HepG2 (cell line): ENCODE data around the gene ATP9A. TPM values are rescaled to one million over a fixed set of nuclear protein-coding genes. Genes with fewer than 3 reads are reported as not detected.

ENCODE experiments used
- EP300 ChIP-seq, 3 experiments: sonication (generic) in 1 of 3; formaldehyde crosslinking in 1 of 3; IDR thresholded peaks; 2 replicates each; pipeline versions ENCODE4 v1.5.1 to v1.6.1; 2011 to 2020; ENCODE audit warnings: low read depth in 2 of 3, low read length in 2 of 3, borderline replicate concordance in 1 of 3, improper control_type of control experiment in 1 of 3, mild to moderate bottlenecking in 1 of 3, missing genetic modification reagents in 1 of 3, moderate library complexity in 1 of 3
- HCFC1 ChIP-seq: fragments of 150-350 bp; IDR thresholded peaks from 2 replicates; pipeline ENCODE4 v1.6.1; 2014; ENCODE audit warnings: low read depth, low read length
- HHEX ChIP-seq: IDR thresholded peaks from 2 replicates; pipeline ENCODE4 v1.6.1; 2016; ENCODE audit warnings: control low read depth
- HOMEZ ChIP-seq: IDR thresholded peaks from 2 replicates; pipeline ENCODE4 v1.6.1; 2016; ENCODE audit warnings: low read depth
- IRX3 ChIP-seq: sonication (generic); formaldehyde crosslinking; IDR thresholded peaks from 2 replicates; pipeline ENCODE4 v1.8.1; 2023; ENCODE audit warnings: mild to moderate bottlenecking, low read depth, missing genetic modification reagents, borderline replicate concordance
- KDM1A ChIP-seq: IDR thresholded peaks from 2 replicates; pipeline ENCODE4 v1.6.1; 2016; ENCODE audit warnings: missing compliant biosample characterization
- MYNN ChIP-seq: sonication (generic); formaldehyde crosslinking; IDR thresholded peaks from 2 replicates; pipeline ENCODE4 v1.4.0; 2020; ENCODE audit warnings: mild to moderate bottlenecking, low read depth, missing genetic modification reagents
- PRMT3 ChIP-seq: sonication (generic); formaldehyde crosslinking; IDR thresholded peaks from 2 replicates; pipeline ENCODE4 v1.8.1; 2022; ENCODE audit warnings: low read depth, mild to moderate bottlenecking, moderate library complexity, missing genetic modification reagents, borderline replicate concordance
- SOX6 ChIP-seq, 2 experiments: fragments of 450-650 bp in 1 of 2; sonication (generic) in 1 of 2; formaldehyde crosslinking in 1 of 2; IDR thresholded peaks; 2 replicates each; pipeline versions ENCODE4 v1.4.0 to v1.6.1; 2017 to 2020; ENCODE audit warnings: antibody characterized with exemption in 1 of 2, mild to moderate bottlenecking in 1 of 2, missing genetic modification reagents in 1 of 2
- SP4 ChIP-seq: sonication (generic); formaldehyde crosslinking; IDR thresholded peaks from 2 replicates; pipeline ENCODE4 v1.8.1; 2023; ENCODE audit warnings: mild to moderate bottlenecking, missing genetic modification reagents
- ZBTB37 ChIP-seq: sonication (generic); formaldehyde crosslinking; IDR thresholded peaks from 2 replicates; pipeline ENCODE4 v1.4.0; 2020; ENCODE audit warnings: mild to moderate bottlenecking, missing genetic modification reagents
- ZGPAT ChIP-seq: IDR thresholded peaks from 2 replicates; pipeline ENCODE4 v1.6.1; 2016; ENCODE audit warnings: mild to moderate bottlenecking
- ZHX1 ChIP-seq: sonication (generic); formaldehyde crosslinking; IDR thresholded peaks from 2 replicates; pipeline ENCODE4 v1.8.1; 2022; ENCODE audit warnings: low read depth, mild to moderate bottlenecking, missing genetic modification reagents
- ZMYM2 ChIP-seq: sonication (generic); formaldehyde crosslinking; IDR thresholded peaks from 2 replicates; pipeline ENCODE4 v1.8.0; 2022; ENCODE audit warnings: mild to moderate bottlenecking, missing genetic modification reagents
- ZNF138 ChIP-seq: sonication (generic); formaldehyde crosslinking; IDR thresholded peaks from 2 replicates; pipeline ENCODE4 v1.5.0; 2020; ENCODE audit warnings: mild to moderate bottlenecking, low read depth, missing genetic modification reagents
- ZNF143 ChIP-seq: sonication (generic); formaldehyde crosslinking; IDR thresholded peaks from 2 replicates; pipeline ENCODE4 v1.4.0; 2020; ENCODE audit warnings: missing genetic modification reagents
- ZNF441 ChIP-seq: sonication (generic); formaldehyde crosslinking; IDR thresholded peaks from 2 replicates; pipeline ENCODE4 v1.7.0; 2021; ENCODE audit warnings: missing genetic modification reagents, borderline replicate concordance
- polyA plus RNA-seq, 8 experiments: library from polyadenylated mRNA; depleted of rRNA in 3 of 8; stranded (reverse) in 7 of 8; unstranded in 1 of 8; fragments of >200 nt; fragmentation: Illumina TruSeq in 4 of 8; extraction: Trizol in 4 of 8; gene quantifications; 2 replicates each; pipeline versions ENCODE4 v1.2.1 to v1.2.3, GENCODE V29; 2011 to 2016; ENCODE audit warnings: low read depth in 4 of 8, missing spikeins in 1 of 8, mixed read lengths in 1 of 8; ENCODE audit not compliant: insufficient read depth in 1 of 8
- total RNA-seq, 5 experiments: library from RNA; depleted of rRNA; stranded (reverse); fragments of >200 nt; fragmentation: Illumina TruSeq; extraction: Trizol; gene quantifications; 2 replicates each; pipeline ENCODE4 v1.2.3, GENCODE V29; 2016; ENCODE audit warnings: low read depth in 1 of 5
- TF ChIP-seq, protein P1 (sequence below): sonication (generic); formaldehyde crosslinking; IDR thresholded peaks from 2 replicates; pipeline ENCODE4 v1.4.0; 2020; ENCODE audit warnings: missing genetic modification reagents
- TF ChIP-seq, protein P2 (sequence below): IDR thresholded peaks from 2 replicates; pipeline ENCODE4 v1.6.1; 2016; ENCODE audit warnings: mild to moderate bottlenecking, missing biosample characterization, missing genetic modification reagents

ATP9A gene
- total and polyA plus RNA-seq, 2 of the 13 experiments (the other 11 are each of a cell fraction or from before 2014, with no cell fraction given): 11.8 to 18.5 TPM

DNA sequence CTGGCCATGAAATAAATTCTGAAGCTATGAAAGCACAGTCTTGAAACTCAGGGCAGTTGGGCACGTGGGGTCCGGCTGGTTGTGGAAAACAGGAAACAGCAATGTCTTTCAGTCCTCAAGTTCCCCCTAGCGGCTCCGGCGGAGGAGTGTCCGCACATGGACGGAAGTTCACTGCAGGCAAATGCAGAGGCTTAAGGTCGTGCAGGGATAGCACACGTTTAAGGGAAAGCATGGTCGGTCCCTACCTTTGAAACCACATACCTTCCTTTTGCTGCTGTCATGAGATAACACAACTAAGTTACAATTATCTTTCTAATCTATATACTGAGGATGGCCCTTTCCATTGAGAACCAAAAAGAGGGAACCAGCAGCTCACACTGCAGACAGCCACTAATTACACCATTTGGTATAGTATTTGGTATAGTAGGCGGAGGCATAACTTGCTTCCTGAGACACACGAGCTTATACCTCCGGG is 173.1 kb downstream of the ATP9A start (continued):
- TF ChIP-seq ZNF138 (CRISPR knock-in tag): 0 out of 2 replicates have a peak, but pooled peaks have one; percentile 72
- no peak for TF ChIP-seq SP4 (CRISPR knock-in tag)
- TF ChIP-seq ZNF143 (CRISPR knock-in tag): 0 out of 2 replicates have a peak, but pooled peaks have one; percentile 8
- peak; percentile 67 for TF ChIP-seq HOMEZ (CRISPR knock-in tag)
- TF ChIP-seq ZMYM2 (CRISPR knock-in tag): peak; percentile 73; the same call in 1 of the 2 replicates
- TF ChIP-seq, protein P1, sequence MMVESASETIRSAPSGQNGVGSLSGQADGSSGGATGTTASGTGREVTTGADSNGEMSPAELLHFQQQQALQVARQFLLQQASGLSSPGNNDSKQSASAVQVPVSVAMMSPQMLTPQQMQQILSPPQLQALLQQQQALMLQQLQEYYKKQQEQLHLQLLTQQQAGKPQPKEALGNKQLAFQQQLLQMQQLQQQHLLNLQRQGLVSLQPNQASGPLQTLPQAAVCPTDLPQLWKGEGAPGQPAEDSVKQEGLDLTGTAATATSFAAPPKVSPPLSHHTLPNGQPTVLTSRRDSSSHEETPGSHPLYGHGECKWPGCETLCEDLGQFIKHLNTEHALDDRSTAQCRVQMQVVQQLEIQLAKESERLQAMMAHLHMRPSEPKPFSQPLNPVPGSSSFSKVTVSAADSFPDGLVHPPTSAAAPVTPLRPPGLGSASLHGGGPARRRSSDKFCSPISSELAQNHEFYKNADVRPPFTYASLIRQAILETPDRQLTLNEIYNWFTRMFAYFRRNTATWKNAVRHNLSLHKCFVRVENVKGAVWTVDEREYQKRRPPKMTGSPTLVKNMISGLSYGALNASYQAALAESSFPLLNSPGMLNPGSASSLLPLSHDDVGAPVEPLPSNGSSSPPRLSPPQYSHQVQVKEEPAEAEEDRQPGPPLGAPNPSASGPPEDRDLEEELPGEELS: peak; percentile 63; the same call in 1 of the 2 replicates
- TF ChIP-seq, protein P2, sequence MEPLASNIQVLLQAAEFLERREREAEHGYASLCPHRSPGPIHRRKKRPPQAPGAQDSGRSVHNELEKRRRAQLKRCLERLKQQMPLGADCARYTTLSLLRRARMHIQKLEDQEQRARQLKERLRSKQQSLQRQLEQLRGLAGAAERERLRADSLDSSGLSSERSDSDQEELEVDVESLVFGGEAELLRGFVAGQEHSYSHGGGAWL (CRISPR knock-in tag): peak; percentile 61; the same call in 1 of the 2 replicates
- no peak for TF ChIP-seq SOX6 (IDR thresholded peaks at IDR 0.05)
- TF ChIP-seq SOX6 (CRISPR knock-in tag; IDR thresholded peaks at IDR 0.05): peak; percentile 47
- TF ChIP-seq ZNF441 (CRISPR knock-in tag): 0 out of 2 replicates have a peak, but pooled peaks have one; percentile 55
- peak; percentile 56; the same call in 1 of the 2 replicates for TF ChIP-seq ZGPAT (CRISPR knock-in tag)
- no peak for TF ChIP-seq ZHX1
- TF ChIP-seq MYNN (CRISPR knock-in tag): peak; percentile 71; the same call in 1 of the 2 replicates
- TF ChIP-seq HCFC1: no peak
- no peak for TF ChIP-seq IRX3 (CRISPR knock-in tag)
- no peak for TF ChIP-seq KDM1A (CRISPR knock-in tag)
- no peak for TF ChIP-seq ZBTB37 (CRISPR knock-in tag)
- no peak for TF ChIP-seq HHEX (CRISPR knock-in tag)
- TF ChIP-seq PRMT3: no peak
- TF ChIP-seq EP300 (IDR thresholded peaks at IDR 0.05; ENCODE audit: low read depth in 2 of 2, low read length in 2 of 2): no peak
- TF ChIP-seq EP300 (CRISPR knock-in tag; IDR thresholded peaks at IDR 0.05; ENCODE audit: borderline replicate concordance): no peak
